ENCODE measurements around the gene COL24A1. TPM values are rescaled to one million over a fixed set of nuclear protein-coding genes. Genes with fewer than 3 reads are reported as not detected.
"Not testable (repeated sequence)": the region's sequence is repeated elsewhere in the genome, so short reads cannot be mapped to it uniquely, and the experiment has no call there.

Gene COL24A1
- total RNA-seq, 1 donor, result 0.27 TPM

DNA sequence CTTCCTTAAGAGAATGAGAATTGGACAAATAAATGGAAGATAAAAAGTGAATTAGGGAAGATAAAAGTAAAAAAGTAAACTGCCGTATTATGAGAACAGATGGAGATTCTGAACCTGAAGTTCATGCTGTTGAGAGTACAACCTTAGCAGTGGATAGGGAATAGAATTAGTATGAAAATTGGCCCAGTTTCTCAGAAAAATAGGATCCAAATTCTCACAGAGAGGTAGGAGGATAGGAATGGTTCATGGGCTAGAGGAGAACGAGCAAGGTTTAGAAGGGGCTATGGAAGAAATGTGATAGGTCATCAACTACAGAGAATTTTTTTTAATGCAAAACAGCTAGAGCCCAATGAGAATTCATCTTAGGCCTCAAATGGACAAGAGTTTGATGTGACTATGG, 42.3 kb downstream of the COL24A1 start:
- H3K4me3 ChIP-seq (ENCODE audit: low read depth, low read length), result no peak overlapping the region
- TF ChIP-seq CTCF (IDR thresholded peaks at IDR 0.05; ENCODE audit: insufficient read depth, low read length), result no peak
- no peak for DNase-seq (ENCODE audit: low read depth)

GRCh38 chr1:86111590-86111989, 45.0 kb downstream of the COL24A1 start:
- H3K4me3 ChIP-seq (ENCODE audit: low read depth, low read length); DNase-seq (ENCODE audit: low read depth): not testable (repeated sequence)

- no peak overlapping the region for H3K4me3 ChIP-seq (ENCODE audit: low read depth, low read length)
- no peak for DNase-seq (ENCODE audit: low read depth)
- TF ChIP-seq CTCF (IDR thresholded peaks at IDR 0.05; ENCODE audit: insufficient read depth, low read length), result no peak
Observed at GRCh38 chr1:86110451-86111129, 46.0 kb downstream of the COL24A1 start.

DNA sequence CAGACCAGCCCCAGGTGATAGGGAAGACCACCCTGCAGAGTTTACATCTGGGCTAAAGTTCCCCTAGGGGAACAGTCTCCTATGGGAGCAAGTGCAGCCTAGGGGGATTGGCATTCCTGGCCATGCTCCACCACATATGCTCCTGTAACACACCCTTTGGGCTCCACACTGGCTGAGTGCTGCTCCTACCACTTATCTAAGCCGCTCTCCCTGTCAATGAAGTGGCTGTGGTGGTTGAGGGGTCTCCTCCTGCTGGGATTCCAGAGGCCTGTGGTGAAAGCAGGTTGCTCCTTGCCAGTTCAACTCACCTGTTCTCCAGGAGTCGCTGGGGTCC, 51.1 kb downstream of the COL24A1 start:
- no peak overlapping the region for H3K4me3 ChIP-seq (ENCODE audit: low read depth, low read length)
- no peak for TF ChIP-seq CTCF (IDR thresholded peaks at IDR 0.05; ENCODE audit: insufficient read depth, low read length)
- no peak for DNase-seq (ENCODE audit: low read depth)

DNA sequence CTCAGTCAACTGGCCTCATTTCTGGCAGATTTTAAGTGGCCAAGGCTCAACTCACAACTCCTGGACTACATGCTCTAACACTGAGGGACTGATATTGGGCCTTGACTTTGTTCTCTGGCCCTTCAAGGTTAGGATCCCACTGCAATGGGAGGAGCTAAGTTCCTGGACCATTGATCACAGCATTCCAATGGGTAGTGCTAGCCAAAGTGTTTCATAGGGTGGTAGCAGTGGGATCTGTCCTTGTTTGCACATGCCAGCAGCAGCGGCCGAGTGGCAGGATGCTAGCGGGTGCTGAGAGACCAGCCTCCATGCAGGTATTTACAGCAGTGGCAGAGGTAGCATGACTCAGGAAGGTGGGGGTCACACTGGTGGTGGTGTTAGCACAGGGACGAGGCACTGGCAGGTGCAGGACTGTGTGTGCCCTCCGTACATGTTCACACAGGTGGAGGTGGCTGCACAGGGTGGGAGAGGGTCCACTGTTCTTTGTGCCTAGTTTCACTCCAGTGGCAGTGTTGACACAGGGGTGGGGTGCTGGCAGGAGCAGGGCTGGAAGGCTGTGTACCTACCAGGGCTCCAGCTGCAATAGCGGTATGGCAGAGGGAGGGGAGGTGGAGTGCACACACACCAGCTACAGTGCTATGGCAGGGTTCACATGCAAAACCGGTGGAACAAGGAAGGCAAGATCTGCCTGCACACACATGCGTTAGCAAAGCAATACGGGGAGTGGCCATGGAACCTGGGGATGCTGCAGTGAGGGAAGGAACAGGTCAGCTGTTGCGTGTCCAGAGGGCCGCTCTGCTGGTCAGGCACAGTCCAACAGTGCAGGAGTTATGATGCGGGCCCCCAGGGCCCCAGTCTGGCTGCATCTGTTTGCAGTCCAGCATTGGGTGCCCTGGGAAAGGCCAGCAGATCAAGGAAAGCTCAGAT, 51.7 kb downstream of the COL24A1 start:
- no peak for DNase-seq (ENCODE audit: low read depth)
- H3K4me3 ChIP-seq (ENCODE audit: low read depth, low read length), result no peak overlapping the region
- TF ChIP-seq CTCF (IDR thresholded peaks at IDR 0.05; ENCODE audit: insufficient read depth, low read length), result no peak

DNA sequence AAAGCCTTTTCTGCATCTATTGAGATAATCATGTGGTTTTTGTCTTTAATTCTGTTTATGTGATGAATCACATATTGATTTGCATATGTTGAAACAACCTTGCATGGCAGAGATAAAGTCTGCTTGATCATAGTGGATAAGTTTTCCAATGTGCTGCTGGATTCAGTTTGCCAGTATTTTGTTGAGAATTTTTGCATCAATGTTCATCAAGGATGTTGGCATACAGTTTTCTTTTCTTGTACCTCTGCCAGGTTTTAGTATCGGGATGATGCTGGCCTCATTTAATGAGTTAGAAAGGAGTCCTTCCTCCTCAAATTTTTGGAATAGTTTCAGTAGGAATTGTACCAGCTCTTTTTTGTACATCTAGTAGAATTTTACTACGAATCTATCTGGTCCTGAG, 55.0 kb downstream of the COL24A1 start:
- no peak for TF ChIP-seq CTCF (IDR thresholded peaks at IDR 0.05; ENCODE audit: insufficient read depth, low read length)
- DNase-seq (ENCODE audit: low read depth), result no peak
- no peak overlapping the region for H3K4me3 ChIP-seq (ENCODE audit: low read depth, low read length)

DNA sequence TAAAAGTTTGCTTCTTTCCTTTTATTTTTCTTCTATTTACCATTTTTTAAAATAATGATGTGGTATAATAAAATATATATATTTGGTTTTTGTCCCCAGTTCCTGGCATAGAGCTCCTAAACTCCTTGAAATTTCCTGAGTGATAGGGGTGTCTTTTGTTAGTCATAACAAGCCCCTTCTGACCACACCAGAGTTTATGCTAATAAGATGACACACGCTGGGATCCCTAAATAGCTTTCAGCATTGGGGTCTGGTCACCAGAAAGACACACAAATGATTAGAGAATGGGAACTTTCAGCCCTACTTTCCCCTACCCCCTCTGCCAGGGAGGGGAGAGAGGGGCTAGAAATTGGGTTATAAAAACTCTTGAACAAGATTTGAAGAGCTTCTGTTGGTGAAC, 56.2 kb downstream of the COL24A1 start:
- DNase-seq (ENCODE audit: low read depth), result no peak
- H3K4me3 ChIP-seq (ENCODE audit: low read depth, low read length), result no peak overlapping the region
- TF ChIP-seq CTCF (IDR thresholded peaks at IDR 0.05; ENCODE audit: insufficient read depth, low read length), result no peak

All from fibroblast of the aortic adventitia (primary cell).